ENCODE measurements around the gene FGD5.

FGD5 gene

DNA sequence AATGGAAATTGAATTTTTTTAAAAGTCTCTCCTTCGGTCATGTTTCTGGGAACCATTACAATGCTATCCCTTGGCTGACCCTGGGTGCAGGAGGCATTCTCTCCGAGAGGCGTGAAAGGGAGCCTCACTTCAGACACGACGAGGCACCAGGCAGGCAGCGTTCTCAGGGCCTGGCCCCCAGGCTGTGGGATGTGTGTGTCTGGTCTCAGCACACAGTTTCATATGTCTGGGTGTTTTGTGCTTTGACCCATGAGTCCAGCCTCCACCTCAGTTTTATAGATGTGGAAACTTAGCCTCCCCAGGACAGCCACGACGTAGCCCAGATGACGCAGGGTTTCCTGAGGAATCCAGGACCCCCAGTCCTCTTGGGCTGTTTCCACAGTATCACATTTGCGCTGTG lies 34.0 kb downstream of the FGD5 start:
- no peak for DNase-seq

DNA sequence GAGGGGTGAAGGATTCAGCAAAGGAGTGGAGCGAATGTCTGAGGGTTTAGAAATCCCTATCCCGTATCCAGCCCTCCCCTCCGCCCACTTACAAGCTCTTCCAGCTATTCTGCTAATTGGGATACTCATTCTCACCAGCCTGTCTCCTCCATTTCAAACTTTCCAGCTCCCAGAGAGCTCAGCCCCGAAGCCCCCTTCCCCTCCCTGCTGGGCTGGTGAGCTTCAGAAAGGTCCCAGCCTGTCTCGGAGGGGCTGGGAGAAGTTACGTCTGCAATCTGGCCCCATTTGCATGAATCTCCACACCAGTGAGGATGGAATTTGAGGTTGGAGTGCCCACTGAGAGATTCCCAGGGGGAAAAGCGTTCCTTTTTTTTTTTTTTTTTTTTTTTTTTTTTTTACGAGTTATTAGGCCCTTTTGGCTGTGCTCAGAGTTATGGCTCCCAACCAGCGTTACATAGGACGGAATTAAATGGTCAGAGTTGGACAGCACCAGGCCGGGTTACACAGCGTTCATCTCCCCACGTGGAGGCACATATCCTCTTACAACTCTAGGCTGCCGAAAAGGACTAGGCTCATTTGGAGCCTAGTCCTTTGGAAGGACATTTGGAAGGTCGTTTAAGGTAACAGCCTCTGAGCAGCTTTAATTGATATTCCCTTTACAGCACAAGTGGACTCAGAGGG lies 34.6 kb downstream of the FGD5 start:
- DNase-seq: no peak

DNA sequence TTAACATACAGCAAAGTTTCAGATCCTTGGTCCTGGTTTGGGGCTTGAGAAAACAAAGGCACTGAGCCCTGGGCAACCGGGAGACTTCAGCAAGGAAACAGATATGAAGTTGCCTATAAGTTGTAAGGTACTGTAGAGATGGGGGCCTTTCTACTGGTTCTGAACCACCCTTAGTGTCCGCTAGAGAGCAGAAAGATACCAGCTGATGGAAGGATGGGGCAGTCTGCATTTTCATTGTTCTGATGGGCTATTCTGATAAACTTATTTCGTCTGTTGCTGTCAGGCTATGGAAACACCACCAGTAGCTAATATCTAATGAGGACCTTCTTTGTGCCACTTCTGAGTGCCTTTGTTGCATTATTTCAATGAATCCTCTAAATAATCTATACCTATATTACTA lies 38.7 kb downstream of the FGD5 start:
- DNase-seq: no peak

DNA sequence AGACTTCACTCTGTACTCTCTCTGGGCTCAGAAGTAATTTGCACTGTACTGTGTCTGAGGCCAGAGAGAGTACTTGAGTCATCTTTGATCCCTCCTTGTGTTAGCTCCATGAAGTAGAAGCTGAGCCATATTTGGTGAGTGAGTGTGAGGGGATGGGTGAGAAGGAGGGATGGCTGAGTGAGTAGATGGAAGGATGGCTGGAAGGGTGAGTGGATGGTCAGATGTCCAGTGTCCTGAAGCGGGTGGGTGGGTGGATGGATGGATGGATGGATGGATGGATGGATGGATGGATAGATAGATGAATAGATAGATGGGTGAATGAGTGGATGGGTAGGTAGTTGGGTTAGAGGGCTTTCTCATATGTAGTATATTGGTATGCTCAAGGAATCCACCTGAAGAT lies 39.3 kb downstream of the FGD5 start:
- DNase-seq: no peak

DNA sequence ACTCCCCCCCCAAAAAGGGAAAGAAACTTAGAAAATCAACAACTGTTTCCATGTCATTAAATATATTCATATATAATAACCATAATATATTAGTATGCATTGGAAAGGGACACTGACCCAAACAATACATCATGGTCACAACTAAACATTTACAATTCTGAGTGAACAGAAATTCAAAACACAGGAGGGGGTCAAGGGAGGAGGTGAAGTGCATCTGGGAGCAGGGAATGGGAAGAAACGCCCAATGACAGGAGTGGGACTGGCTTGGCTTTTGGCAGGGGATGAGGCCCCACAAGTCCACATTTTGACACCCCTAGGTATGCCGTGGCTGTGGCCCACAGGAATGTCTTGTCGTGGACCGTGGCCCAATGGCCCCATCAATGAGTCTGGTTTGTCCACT lies 41.1 kb downstream of the FGD5 start:
- DNase-seq: no peak

DNA sequence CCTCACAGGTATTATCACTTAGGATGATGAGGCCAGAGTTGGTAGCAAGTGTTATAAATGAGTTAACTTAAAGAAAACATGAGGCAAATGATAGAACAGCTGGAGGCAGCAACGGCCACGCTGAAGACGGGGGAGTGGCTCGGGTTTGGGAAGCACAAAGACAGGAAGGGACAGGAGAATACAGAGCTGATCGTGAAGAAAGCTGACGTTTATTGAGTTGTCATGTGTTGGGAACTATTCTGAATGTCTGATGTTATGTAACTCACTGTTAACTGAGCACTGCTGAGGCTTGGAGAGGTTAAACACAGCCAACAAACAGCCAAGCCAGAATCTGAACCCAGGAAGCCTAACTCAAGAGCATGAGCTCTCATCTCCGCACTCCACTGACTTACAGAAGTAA lies 42.3 kb downstream of the FGD5 start:
- DNase-seq: no peak

DNA sequence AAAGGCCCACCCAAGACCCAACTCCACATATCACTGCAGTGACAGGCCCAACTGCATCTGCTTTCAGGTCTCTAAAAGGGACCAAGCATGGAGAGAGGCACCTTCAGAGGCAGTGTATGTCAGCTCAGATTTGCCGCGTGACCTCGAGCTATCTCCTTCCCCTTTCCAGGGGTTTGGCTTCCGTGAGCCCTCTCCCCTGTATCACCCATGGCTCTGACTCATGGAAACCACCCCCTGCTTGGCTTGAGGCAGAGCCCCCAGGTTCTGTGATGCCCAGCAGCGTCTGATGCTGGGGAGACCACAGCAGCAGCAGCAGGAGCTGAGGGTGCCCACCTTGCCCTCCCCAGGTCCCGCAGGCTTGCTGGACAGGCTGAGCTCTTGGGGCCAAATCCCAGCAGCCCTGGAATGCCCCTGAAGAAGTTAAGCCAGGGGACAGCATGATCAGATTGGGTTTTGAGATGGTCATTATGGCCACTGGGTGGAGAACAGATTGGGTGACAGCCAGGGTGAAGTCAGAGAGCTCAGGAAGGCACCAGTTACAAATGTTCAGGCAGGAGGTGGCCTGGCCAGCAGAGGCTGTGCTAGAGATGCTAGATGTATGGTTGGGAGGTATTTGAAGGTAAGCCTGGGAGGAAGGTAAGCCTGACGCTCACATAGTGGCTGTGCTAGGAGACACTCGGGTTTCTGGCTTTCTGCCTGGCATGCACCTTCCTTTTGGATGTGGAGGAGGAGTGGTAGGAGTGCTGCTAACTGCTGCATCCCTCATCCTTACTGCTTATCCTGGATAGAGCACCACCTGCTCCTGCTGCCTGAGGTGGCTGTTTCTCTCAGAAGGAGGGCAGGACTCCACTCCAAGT lies 42.9 kb downstream of the FGD5 start:
- no peak for DNase-seq

DNA sequence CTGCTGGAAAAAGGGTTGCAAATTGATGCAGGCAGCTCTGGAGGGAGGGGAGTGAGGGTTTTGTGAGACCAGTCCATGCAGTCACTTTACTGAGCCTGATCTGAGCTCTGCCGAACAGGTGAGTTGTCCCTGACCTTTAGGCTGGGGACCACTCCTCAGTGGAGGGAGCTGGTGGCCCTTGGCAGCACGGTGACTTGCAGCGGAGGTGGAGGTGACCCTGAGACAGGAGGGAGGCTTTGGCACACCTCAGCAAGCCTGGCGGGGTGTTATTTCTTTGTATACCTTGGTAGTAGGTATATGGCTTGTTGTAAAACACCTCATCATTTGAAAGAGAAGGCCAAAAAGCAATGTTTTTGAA lies 43.5 kb downstream of the FGD5 start:
- no peak for DNase-seq

DNA sequence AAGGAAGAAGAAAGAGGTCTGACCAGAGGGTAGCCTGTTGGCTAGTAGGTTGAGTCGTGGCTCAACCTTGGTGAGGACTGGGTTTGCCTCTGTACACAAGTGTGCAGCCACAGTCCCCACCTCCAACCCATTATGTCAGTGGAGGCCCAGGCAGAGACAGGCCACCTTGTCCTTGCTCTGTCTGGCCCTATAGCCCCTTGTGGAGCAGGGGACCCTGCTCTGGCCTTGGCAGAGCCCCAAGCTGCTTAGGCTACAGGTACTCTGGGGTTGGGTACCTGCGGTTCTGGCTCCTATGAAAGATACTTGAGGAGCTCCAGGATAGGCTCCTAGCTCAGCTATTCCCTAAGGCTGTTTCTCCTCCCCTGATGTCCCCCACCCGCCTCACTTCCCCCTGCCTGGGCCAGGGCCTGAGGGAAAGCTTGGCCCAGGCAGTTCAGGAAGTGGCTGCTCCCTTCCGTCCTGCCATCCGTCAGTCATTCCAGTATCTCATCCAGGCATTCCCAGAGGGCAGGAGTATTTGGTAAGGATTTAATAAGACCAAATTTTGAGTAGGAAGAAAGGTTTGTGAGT lies 44.0 kb downstream of the FGD5 start:
- no peak for DNase-seq

DNA sequence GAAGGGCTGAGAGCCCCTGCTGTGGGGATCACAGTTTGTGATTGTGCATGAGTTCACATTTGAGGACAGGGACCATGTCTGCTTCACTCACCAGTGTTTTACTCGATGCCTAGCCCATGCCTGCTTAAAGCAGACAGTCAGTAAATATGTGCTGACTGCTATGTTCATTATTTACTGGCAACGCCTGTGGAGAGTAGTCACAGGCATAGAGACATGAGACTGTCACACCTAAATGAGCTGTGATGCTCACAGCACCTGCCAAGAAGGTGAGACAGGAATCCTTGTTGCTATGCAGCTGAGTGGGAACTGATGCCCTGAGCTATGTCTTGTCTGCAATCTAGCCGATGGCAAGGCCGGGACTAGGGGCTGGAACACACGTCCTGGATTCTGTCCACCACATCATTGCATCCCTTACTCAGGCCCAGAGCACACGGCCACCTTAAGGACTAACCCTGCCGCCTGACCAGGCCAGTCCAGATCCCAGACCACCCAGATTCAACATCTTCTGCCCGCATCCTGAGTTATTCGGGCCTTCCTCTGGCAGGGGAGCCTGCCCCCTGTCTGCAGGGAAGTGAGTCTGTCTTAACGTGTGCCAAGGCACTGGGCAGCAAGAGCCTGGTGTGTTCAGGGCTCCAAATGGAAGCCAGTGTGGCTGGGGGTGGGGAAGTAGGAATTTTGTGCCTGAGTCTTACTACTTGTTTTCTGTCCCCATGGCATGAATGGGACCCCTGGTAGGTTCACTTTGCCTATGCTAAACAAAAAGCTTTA lies 44.8 kb downstream of the FGD5 start:
- DNase-seq: no peak

DNA sequence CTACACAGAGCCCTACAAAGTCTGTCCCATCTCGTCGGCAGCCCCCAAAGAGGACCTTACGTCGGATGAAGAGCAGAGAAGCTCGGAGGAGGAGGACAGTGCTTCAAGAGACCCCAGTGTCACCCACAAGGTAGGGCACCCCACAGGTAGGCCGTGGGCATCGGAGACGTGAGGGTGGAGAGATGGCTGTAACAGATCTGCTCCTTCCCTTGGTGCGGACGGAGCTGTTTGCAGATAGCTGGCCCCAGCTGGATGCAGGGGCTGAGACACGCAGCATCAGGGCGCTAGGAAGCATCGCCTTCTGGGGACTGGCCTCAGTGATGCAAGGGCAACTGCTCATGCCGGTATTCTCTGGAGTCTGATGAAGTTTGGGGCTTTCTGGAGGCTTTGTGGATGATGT lies 45.4 kb downstream of the FGD5 start:
- DNase-seq: no peak

DNA sequence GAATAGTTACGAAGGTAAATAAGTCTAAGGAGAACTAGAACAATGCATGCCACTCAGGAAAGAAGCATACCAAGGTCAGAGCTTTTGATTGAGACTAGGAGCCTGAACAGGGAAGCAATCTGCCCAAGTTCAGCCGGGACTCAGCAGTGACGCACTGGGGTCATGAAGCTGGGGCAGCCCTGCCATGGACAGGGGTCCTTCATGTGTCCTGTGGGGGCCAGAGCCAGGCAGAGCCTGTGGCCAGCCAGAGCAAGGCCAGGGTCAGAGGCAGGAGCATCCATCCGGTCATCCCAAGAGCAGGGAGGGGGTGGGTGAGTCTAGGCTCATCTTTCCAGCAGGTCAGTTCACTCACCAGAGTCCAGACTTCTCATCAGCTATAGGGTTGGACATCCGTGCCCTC lies 47.9 kb downstream of the FGD5 start:
- no peak for DNase-seq

DNA sequence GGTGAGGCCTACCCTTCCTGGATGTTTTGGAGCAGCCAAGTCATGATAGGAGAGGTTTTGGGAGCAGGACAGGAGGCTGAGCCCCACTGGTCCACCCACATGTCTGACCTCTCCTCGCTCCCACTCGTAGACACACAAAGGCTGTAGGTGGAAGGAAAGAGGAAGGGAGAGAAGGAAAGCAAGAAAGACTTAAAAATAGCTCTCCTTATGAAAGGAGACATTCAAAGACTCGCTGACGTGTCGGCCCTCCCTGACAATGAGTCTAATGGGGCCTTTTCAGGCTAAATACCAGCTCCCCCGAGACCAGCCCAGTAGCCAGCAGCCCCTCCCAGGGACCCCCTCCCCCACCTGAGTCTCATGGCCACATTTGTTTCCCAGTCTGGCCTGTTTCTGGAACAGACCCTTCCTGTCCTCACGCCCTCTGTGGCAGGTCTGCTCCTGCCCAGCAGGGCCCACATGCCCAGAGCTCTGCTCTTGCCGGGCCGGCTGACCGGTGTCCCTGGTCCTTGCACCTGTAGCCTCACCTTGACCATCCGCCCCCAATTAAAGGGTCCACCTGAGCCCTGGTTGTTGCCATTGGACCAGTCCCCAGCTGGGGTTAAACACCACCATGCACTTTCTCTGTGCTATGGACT lies 49.3 kb downstream of the FGD5 start:
- no peak for DNase-seq

DNA sequence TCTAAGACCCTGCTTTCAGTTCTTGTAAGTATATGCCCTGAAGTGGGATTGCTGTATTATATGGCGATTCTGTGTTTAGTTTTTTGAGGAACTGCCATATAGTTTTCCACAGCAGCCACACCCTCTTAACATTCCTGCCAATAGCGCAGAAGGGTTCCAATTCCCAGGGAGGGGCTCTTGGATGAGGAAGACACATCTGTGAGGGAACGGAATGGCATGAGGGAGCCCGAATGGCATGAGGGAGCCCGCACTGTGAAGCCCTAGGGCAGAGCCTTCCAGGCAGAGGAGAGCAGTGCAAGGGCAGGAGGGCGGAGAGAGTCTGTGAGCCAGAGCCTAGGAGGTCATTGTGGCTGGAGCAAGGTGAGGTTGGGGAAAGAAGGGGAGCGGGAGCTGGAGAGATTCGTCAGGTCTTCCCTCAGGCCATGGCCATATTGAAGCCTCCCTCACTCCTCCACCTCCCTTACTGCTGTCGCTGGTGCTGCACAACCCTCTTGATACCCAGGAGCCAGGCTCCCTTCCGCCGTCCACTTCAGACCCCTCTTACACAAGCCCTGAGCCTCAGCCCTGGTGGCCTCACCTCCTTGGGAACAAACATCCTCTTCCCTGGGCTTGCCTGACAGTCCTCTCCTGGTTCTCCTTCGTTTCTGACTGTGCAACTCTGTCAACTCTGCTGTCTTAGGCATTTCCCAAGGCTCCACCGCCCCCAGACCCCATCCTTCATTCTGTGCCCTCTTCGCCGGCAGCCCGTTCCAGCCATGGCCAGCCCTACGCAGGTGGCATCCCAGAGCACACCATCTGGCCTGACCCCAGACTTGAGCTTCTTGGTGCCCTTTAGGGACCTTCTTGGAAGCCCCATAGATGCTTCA lies 51.4 kb downstream of the FGD5 start:
- no peak for DNase-seq

DNA sequence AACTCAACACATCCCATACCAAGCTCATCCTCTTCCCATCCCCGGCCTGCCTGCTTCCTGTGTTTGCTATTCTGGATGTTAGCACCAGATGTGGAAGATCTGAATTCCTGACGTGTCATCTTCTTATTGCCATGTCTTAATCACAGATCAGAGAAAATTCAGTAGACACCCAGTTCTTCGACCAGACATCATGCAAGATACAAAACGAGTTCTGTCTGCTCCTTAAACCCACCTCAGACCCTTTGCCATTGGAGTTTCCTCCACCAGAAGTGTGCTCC lies 52.0 kb downstream of the FGD5 start:
- no peak for DNase-seq

DNA sequence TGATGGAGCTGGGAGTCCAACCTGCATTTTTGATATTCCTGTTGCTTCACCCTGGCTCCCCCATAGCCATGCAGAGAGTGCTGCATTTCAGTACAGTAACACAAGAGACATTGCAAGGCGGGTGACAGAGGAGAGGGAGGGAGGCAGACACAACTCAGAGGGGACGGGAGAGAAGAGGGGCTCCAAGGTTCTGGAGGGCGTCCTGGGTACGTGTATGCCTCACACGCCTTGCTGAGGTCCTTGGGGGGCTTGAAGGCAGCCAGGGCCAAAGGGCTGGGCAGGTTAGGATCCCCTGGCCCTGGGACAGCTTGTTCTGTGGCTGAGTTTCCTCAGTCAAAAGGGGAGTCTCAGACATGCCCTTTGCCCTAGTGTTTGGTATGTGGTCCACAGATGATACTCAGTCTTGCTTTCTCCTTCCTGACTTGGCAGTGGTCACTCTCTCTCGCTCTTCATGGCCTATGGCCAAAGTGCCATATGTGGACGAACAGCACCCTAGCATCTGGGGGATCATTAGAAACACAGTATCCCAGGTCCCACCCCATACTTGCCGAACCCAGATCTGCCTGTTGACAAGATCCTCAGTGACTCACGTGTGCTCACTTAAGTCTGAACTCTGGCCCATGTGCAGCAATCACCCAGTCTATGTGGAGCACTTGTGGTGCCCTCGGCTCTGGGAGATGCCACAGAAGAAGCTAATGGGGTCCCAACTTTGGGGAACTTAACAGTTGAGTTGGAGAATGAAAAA lies 52.9 kb downstream of the FGD5 start:
- no peak for DNase-seq

DNA sequence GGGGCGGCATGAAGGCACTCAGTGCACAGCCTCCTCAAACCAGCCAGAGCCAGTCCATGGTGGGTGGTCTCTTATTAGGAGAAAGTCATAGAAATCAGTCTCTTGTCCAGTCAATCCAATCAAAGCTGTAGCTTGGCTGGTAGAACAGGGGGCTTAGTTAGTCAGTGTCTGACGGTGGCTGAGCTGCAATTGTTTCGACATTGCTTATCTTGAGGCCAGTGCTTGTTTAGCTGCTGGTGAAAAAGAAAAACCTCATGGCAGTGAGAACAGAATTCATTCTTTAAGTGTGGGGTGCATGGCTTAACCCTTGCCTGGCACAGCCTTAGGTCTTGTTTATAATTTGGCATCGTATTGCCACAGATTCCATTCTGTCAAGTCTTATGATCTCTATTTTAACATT lies 53.9 kb downstream of the FGD5 start:
- DNase-seq: no peak

DNA sequence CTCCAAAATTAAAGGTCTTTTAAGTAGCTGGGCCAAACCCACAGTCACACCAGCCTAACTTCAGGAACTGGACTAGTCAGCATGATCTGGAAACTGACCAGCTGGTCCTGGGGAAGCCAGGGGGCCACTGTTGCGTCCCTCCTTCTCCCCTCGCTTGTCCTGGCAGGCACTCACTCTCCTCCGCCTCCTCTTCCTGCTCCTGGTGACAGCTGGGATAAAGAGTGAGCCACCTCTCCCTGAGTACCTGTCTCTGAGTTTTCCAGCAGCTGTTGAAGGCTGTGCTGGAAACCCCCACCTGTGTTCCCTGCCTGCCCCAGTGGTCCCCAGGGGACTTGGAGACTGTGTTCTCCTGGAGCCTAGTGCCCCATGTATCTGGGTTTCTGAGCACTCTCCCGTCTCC lies 56.0 kb downstream of the FGD5 start:
- no peak for DNase-seq

DNA sequence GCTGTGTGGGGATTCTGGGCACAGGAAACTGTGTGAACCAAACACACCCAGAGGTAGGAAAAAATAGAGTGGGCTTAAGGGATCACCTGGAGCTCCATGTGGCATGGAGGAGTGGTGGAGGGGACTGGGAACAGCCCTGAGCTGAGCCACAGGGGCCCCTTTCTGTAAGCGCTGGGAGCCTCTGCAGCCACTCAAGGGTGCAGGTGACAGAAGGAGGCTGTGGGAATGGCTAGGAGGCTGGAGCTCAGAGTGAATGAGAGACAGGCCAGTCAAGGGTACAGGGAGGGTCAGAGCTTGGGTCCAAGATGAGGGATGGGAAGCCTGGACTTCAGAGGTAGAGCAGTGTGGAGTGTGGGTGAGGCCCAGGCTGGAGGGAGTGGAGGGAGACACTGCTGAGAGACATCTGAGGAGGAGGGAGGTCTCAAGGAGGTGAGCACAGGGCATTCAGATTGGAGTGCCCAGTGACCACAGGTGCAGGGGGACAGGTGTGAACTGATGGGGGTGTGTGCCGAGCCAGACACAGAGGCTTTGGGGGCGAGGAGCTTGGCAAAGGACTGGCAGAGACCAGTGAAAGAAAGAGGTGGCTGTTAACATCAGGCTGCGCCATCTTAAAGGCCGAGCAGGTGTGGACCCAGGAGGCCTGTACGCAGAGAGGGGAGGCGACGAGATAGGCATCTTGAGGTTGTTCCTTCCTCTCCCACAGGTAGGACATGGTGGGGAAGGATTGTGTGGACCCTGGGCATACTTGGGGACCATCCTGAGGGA lies 56.8 kb downstream of the FGD5 start:
- no peak for DNase-seq

DNA sequence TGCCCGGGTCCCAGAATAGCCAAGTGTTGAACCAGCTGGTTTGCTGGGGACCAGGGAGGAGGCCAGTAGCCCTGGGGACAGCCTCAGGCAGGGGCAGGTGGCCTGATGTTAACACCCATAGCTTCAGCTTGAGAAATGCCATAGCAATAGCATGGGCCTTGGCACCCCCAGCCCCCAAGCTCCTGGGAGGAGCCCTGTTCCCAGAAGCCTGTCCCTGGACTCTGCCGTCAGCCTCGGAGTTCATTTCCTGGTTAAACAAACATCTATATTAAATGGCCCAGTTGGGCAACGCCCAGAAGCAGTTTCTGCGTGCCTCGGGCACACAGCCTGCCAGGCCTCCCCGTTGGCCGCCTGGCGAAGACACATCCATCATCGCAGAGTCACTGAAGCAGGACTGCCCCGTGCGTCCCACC lies 58.2 kb downstream of the FGD5 start:
- DNase-seq: no peak

DNA sequence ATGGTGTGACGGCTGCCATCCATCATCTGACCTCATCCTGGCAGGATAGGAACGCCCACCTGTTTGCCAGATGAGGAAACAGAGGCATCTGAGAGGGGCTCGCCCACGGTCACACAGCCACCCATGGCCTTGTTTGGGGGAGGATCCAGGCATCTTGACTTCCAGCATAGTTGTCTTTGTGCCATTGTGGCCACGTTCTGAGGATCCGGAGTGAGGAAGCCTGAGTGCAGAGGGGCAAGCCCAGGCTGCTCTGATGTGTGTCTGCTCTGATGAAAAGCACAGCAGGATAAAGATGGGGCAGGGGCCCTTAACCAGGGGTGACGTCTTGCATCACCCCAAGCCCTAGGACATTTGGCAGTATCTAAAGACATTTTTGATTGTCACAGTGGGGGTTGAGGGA lies 58.7 kb downstream of the FGD5 start:
- no peak for DNase-seq

All from T-helper 1 cell (primary cell).